Right lobe of liver (tissue), 6 donors: ENCODE data around the gene NT5DC4. TPM values are rescaled to one million over a fixed set of nuclear protein-coding genes. Genes with fewer than 3 reads are reported as not detected.
A peak's percentile ranks its signal among the peaks of the same experiment; 100 is the strongest.

ENCODE experiments used
- ATAC-seq, 4 donors: fragments of 200-7000 bp; cut with Tn5 transposase; one replicate each; pipeline ENCODE4 v1.9.1; 2020; ENCODE audit warnings: mild to moderate bottlenecking in 4 of 4, moderate library complexity in 4 of 4
- DNase-seq, 3 donors: peaks; one replicate each; pipeline ENCODE4 v3.0.0-alpha.2; 2020
- H3K27ac ChIP-seq, 3 donors: fragments of 200-600 bp; one replicate each; pipeline ENCODE4 v1.8.0; 2022
- H3K27me3 ChIP-seq, 2 donors: fragments of 200-600 bp; one replicate each; pipeline ENCODE4 v1.8.0; 2022
- H3K36me3 ChIP-seq, 4 donors: fragments of 200-600 bp; sonication (generic) in 1 of 4; one replicate each; pipeline versions ENCODE4 v1.5.1 to v1.8.0; 2017 to 2022; ENCODE audit warnings: control low read depth in 1 of 4
- H3K4me1 ChIP-seq, 4 donors: fragments of 200-600 bp; sonication (generic) in 1 of 4; one replicate each; pipeline versions ENCODE4 v1.5.1 to v1.8.0; 2017 to 2022; ENCODE audit warnings: control low read depth in 1 of 4
- H3K4me3 ChIP-seq, 3 donors: fragments of 200-600 bp; one replicate each; pipeline ENCODE4 v1.8.0; 2022
- H3K9me3 ChIP-seq, 4 donors: fragments of 200-600 bp; sonication (generic) in 1 of 4; one replicate each; pipeline versions ENCODE4 v1.5.1 to v1.8.0; 2017 to 2022; ENCODE audit warnings: control low read depth in 1 of 4
- CTCF ChIP-seq, 4 donors: fragments of 200-600 bp in 3 of 4; fragments of 450-650 bp in 1 of 4; IDR thresholded peaks; one replicate each; pipeline versions ENCODE4 v1.5.1 to v1.8.0; 2016 to 2022; ENCODE audit warnings: antibody characterized with exemption in 4 of 4, mild to moderate bottlenecking in 2 of 4
- POLR2A ChIP-seq: fragments of 450-650 bp; IDR thresholded peaks from one replicate; pipeline ENCODE4 v1.6.1; 2017; ENCODE audit warnings: antibody characterized with exemption, mild to moderate bottlenecking
- WGBS: methylation state at CpG from one replicate; pipeline ENCODE4 v1.1.6; 2018; ENCODE audit warnings: low coverage, low lambda C conversion rate; ENCODE audit not compliant: insufficient coverage; ENCODE audit errors: missing lambda C conversion rate; 5-methylcytosine and 5-hydroxymethylcytosine counted together
- intact Hi-C, 2 donors: fragments of 100-400 bp; cut with DNase I; formaldehyde crosslinking; loops; one replicate each; pipeline versions ENCODE4 v1.11.2 to v1.14.1; 2022
- total RNA-seq, 6 experiments: library from RNA; depleted of rRNA in 2 of 6; stranded (reverse); fragments of >200 nt in 2 of 6; fragmentation: NEBNext Ultra II Directional in 3 of 6; extraction: Animal tissue kit (Norgen Biotek cat#: 25700) in 3 of 6; gene quantifications; one replicate each; pipeline versions ENCODE4 v1.1.0 to v1.2.4, GENCODE V29; 2016 to 2023
- donor health status: DM: no; HTN: yes; CAD: no.
- donor health status: DM: no; HTN: no; CAD: no.
- donor health status: DM: no; HTN: no; CAD: no.
- donor health status: DM: no; HTN: yes; CAD: no.
- donor health status: DM: no; HTN: yes; CAD: no.

NT5DC4 gene
- total RNA-seq, 6 experiments from 2014 or later: not detected

- intact Hi-C loops: no loop called here
- Histone ChIP-seq H3K9me3 (no peaks in the 10 kb centered on the region), H3K4me1 (no peaks in the 10 kb centered on the region), H3K27ac (no peak within 1 kb of the TSS), H3K4me3 (no peak within 1 kb of the TSS), H3K27me3 (no peaks in the 10 kb centered on the region), H3K36me3 (no peaks in the 10 kb centered on the region)
- no peak for TF ChIP-seq CTCF (IDR thresholded peaks at IDR 0.05)
- no peak for TF ChIP-seq POLR2A
- DNase-seq (no peak), ATAC-seq (peak in 1 of 4 donors; percentile 39)
- 39% methylated on average over 13 of the region's 13 CpGs for WGBS
Observed at GRCh38 chr2:112784199-112785189, 63.7 kb downstream of the NT5DC4 start, which contains the start of gene IL1A. IL1A (minus strand) TSS chr2:112784493; CDS start chr2:112783770, 723 bp downstream.

GRCh38 chr2:112787294-112787693 is 66.5 kb downstream of the NT5DC4 start:
- DNase-seq: no peak
- WGBS: 69% methylated on average over 3 of the region's 3 CpGs
- intact Hi-C loops: no loop called here
- H3K27ac ChIP-seq: no peak overlapping the region
- no peaks in the 10 kb centered on the region for H3K4me1 ChIP-seq
- no peak for TF ChIP-seq CTCF (IDR thresholded peaks at IDR 0.05)
- TF ChIP-seq POLR2A: no peak
- no peak for ATAC-seq
- no peaks in the 10 kb centered on the region for H3K36me3 ChIP-seq
- H3K9me3 ChIP-seq: no peaks in the 10 kb centered on the region
- H3K4me3 ChIP-seq: no peak overlapping the region
- no peaks in the 10 kb centered on the region for H3K27me3 ChIP-seq

- no peaks in the 10 kb centered on the region for H3K9me3 ChIP-seq
- intact Hi-C loops: no loop called here
- no peak overlapping the region for H3K4me3 ChIP-seq
- DNase-seq (no peak), ATAC-seq (no peak)
- WGBS: 68% methylated on average over 3 of the region's 4 CpGs
- no peaks in the 10 kb centered on the region for H3K36me3 ChIP-seq
- TF ChIP-seq POLR2A: no peak
- TF ChIP-seq CTCF (IDR thresholded peaks at IDR 0.05): no peak
- H3K4me1 ChIP-seq: no peaks in the 10 kb centered on the region
- no peaks in the 10 kb centered on the region for H3K27me3 ChIP-seq
- no peak overlapping the region for H3K27ac ChIP-seq
Observed at GRCh38 chr2:112787729-112788393, 67.0 kb downstream of the NT5DC4 start.

GRCh38 chr2:112788653-112789052 is 67.8 kb downstream of the NT5DC4 start:
- H3K36me3 ChIP-seq: no peaks in the 10 kb centered on the region
- no peak overlapping the region for H3K4me3 ChIP-seq
- no peak overlapping the region for H3K27ac ChIP-seq
- no peak for DNase-seq
- 90% methylated on average over 3 of the region's 3 CpGs for WGBS
- intact Hi-C loops: no loop called here
- no peaks in the 10 kb centered on the region for H3K9me3 ChIP-seq
- TF ChIP-seq POLR2A (no peak), CTCF (IDR thresholded peaks at IDR 0.05) (no peak)
- no peak for ATAC-seq
- no peaks in the 10 kb centered on the region for H3K27me3 ChIP-seq
- no peaks in the 10 kb centered on the region for H3K4me1 ChIP-seq

Other genes with a start within 250 kb of the NT5DC4 start
- 10 to 100 TPM in 5 of 6 experiments, 1 to 10 TPM in 1; 8.1 to 29.6 (median 15.6) TPM for gene TTL, start 238.9 kb upstream of the NT5DC4 start, total RNA-seq
- gene POLR1B, start 178.6 kb upstream of the NT5DC4 start, total RNA-seq: 10 to 100 TPM; 12.2 to 20.5 (median 16.1) TPM
- 10 to 100 TPM; 15.1 to 29.5 (median 18.7) TPM for gene CHCHD5, start 136.4 kb upstream of the NT5DC4 start, total RNA-seq
- gene SLC20A1, start 75.1 kb upstream of the NT5DC4 start, total RNA-seq: 100 to 1,000 TPM in 1 of 6 experiments, 10 to 100 TPM in 5; 14.3 to 103 (median 26.8) TPM
- gene CKAP2L, start 43.6 kb downstream of the NT5DC4 start, total RNA-seq: 1 to 10 TPM in 2 of 6 experiments, under 1 TPM in 4; 0.20 to 1.4 (median 0.66) TPM
- gene IL1A, start 63.5 kb downstream of the NT5DC4 start, total RNA-seq: not detected
- 1 to 10 TPM in 2 of 6 experiments, under 1 TPM in 3, not detected in 1; 0.19 to 4.1 (median 0.49) TPM for gene IL1B, start 115.8 kb downstream of the NT5DC4 start, total RNA-seq
- not detected for gene IL37, start 190.1 kb downstream of the NT5DC4 start, total RNA-seq